Measurements from ENCODE around the gene CA12.

Gene CA12

GRCh38 chr15:63401714-63402497 is 20.3 kb upstream of the CA12 start:
- DNase-seq: no peak

GRCh38 chr15:63401078-63401477 is 19.4 kb upstream of the CA12 start:
- no peak for DNase-seq

GRCh38 chr15:63398456-63398855 is 16.8 kb upstream of the CA12 start:
- DNase-seq: no peak

- no peak for DNase-seq
Measured at GRCh38 chr15:63396152-63396928, 14.7 kb upstream of the CA12 start.

GRCh38 chr15:63395730-63396151 is 14.1 kb upstream of the CA12 start:
- DNase-seq: no peak

- DNase-seq: no peak
Measured at GRCh38 chr15:63392361-63393009, 10.8 kb upstream of the CA12 start.

- no peak for DNase-seq
Measured at GRCh38 chr15:63391669-63392360, 10.2 kb upstream of the CA12 start.

- DNase-seq: no peak
Measured at GRCh38 chr15:63390689-63391088, 9.0 kb upstream of the CA12 start.

- DNase-seq: no peak
Measured at GRCh38 chr15:63389902-63390670, 8.4 kb upstream of the CA12 start.

GRCh38 chr15:63388511-63388910 is 6.9 kb upstream of the CA12 start:
- no peak for DNase-seq

GRCh38 chr15:63387748-63388493 is 6.3 kb upstream of the CA12 start:
- DNase-seq: no peak

- DNase-seq: no peak
Measured at GRCh38 chr15:63385911-63386531, 4.4 kb upstream of the CA12 start.

GRCh38 chr15:63384906-63385305 is 3.3 kb upstream of the CA12 start:
- no peak for DNase-seq

GRCh38 chr15:63382966-63383710 is 1.5 kb upstream of the CA12 start:
- DNase-seq: peak; percentile 49

- DNase-seq: peak; percentile 33
Measured at GRCh38 chr15:63380808-63381282, 801 bp downstream of the CA12 start.

GRCh38 chr15:63380151-63380807 is 1.4 kb downstream of the CA12 start:
- no peak for DNase-seq

- no peak for DNase-seq
Measured at GRCh38 chr15:63379492-63380150, 2.0 kb downstream of the CA12 start.

GRCh38 chr15:63378946-63379345 is 2.7 kb downstream of the CA12 start:
- no peak for DNase-seq

All from fibroblast of upper back skin (primary cell).